PC-9 (cell line): ENCODE data around the gene SKI. TPM values are rescaled to one million over a fixed set of nuclear protein-coding genes. Genes with fewer than 3 reads are reported as not detected.

Source experiments
- BruUV-seq: library from RNA; stranded (reverse); fragments of 400-500 nt; replicated peaks from 2 replicates; lab custom pipeline; 2021; lab: Mats Ljungman, UMichigan
- CTCF ChIA-PET: fragments of 300-600 bp; sonication (Branson Sonifier 250); formaldehyde crosslinking; loops from one replicate; lab custom pipeline; 2022; ENCODE audit warnings: antibody characterized with exemption; lab: Charles Lee
- POLR2A ChIA-PET: fragments of 300-600 bp; sonication (Branson Sonifier 250); formaldehyde crosslinking; loops from one replicate; lab custom pipeline; 2022; ENCODE audit warnings: antibody characterized with exemption; ENCODE audit not compliant: unreplicated experiment; lab: Charles Lee
- DNase-seq, 2 experiments: peaks; one replicate each; pipeline versions ENCODE4 v3.0.0 to v3.0.0-alpha.2; 2015 to 2022; ENCODE audit warnings: mixed read lengths in 1 of 2
- H2AFZ ChIP-seq: fragments of 200-600 bp; sonication (generic); 2 replicates; pipeline ENCODE4 v1.8.1; 2017; ENCODE audit warnings: antibody characterized with exemption
- H3F3A ChIP-seq: fragments of 200-600 bp; sonication (generic); 2 replicates; pipeline ENCODE4 v1.8.1; 2017; ENCODE audit warnings: antibody characterized with exemption, mild to moderate bottlenecking, low read depth; ENCODE audit not compliant: insufficient read depth
- H3K27ac ChIP-seq: fragments of 200-600 bp; sonication (generic); 2 replicates; pipeline ENCODE4 v1.6.1; 2016; ENCODE audit warnings: mixed run types
- H3K27me3 ChIP-seq: fragments of 200-600 bp; sonication (generic); 2 replicates; pipeline ENCODE4 v1.6.1; 2016; ENCODE audit warnings: low read depth, mixed run types; ENCODE audit not compliant: insufficient read depth
- H3K36me3 ChIP-seq: fragments of 200-600 bp; sonication (generic); 2 replicates; pipeline ENCODE4 v1.6.1; 2016; ENCODE audit warnings: low read depth, mixed run types
- H3K4me1 ChIP-seq: fragments of 200-600 bp; sonication (generic); replicated peaks from 2 replicates; pipeline ENCODE4 v1.6.1; 2016; ENCODE audit warnings: mixed run types; ENCODE audit not compliant: insufficient read depth
- H3K4me2 ChIP-seq: fragments of 200-600 bp; sonication (generic); 2 replicates; pipeline ENCODE4 v1.6.1; 2017; ENCODE audit warnings: mixed run types
- H3K4me3 ChIP-seq: fragments of 200-600 bp; sonication (generic); 2 replicates; pipeline ENCODE4 v1.6.1; 2016; ENCODE audit warnings: mixed run types
- H3K79me2 ChIP-seq: fragments of 200-600 bp; sonication (generic); 2 replicates; pipeline ENCODE4 v1.6.1; 2017; ENCODE audit warnings: low read depth, mixed run types
- H3K9me2 ChIP-seq: fragments of 200-600 bp; sonication (generic); 2 replicates; pipeline ENCODE4 v1.8.1; 2017; ENCODE audit warnings: mild to moderate bottlenecking; ENCODE audit not compliant: insufficient read depth
- H3K9me3 ChIP-seq: fragments of 200-600 bp; sonication (generic); 2 replicates; pipeline ENCODE4 v1.8.1; 2016; ENCODE audit warnings: low read depth; ENCODE audit not compliant: insufficient read depth
- H4K20me1 ChIP-seq: fragments of 200-600 bp; sonication (generic); 2 replicates; pipeline ENCODE4 v1.8.1; 2017; ENCODE audit not compliant: insufficient read depth
- EZH2 ChIP-seq: fragments of 200-600 bp; sonication (generic); IDR thresholded peaks from 2 replicates; pipeline ENCODE4 v1.8.0; 2017; ENCODE audit warnings: antibody characterized with exemption, low read depth
- intact Hi-C: fragments of 100-400 bp; cut with micrococcal nuclease; formaldehyde crosslinking; loops from one replicate; pipeline ENCODE4 v1.10.0; 2022; ENCODE audit not compliant: unreplicated experiment
- total RNA-seq: library from RNA; stranded (reverse); gene quantifications from 2 replicates; pipeline ENCODE4 v1.2.3, GENCODE V29; 2021
- TF ChIP-seq, protein P1 (sequence below): fragments of 200-600 bp; sonication (generic); conservative IDR thresholded peaks from 2 replicates; pipeline ENCODE4 v1.6.1; 2017; ENCODE audit warnings: mixed run types, antibody characterized with exemption, mild to moderate bottlenecking, moderate library complexity

Gene SKI
- total RNA-seq, 1 experiment from 2014 or later: 36.2 TPM

DNA sequence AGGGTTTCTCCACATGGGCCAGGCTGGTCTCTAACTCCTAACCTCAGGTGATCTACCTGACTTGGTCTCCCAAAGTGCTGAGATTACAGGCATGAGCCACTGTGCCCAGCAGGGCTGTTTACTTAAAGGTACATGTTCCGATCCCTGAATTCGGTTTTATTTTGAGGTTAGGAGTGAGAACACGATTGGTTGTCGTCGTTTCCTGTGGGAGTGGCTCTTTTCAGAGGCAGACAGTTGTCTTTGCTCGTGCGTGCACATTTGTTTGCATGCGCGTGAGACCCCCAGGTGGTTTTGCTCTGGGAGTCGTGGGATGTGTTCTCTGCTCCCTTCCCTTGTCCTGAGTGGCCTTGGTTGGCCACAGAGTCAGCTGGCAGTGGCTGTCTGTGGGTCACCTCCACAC is 60.2 kb downstream of the SKI start:
- POLR2A ChIA-PET: no interaction called here
- H4K20me1 ChIP-seq: peaks cover 70% of the 10 kb centered on the region

DNA sequence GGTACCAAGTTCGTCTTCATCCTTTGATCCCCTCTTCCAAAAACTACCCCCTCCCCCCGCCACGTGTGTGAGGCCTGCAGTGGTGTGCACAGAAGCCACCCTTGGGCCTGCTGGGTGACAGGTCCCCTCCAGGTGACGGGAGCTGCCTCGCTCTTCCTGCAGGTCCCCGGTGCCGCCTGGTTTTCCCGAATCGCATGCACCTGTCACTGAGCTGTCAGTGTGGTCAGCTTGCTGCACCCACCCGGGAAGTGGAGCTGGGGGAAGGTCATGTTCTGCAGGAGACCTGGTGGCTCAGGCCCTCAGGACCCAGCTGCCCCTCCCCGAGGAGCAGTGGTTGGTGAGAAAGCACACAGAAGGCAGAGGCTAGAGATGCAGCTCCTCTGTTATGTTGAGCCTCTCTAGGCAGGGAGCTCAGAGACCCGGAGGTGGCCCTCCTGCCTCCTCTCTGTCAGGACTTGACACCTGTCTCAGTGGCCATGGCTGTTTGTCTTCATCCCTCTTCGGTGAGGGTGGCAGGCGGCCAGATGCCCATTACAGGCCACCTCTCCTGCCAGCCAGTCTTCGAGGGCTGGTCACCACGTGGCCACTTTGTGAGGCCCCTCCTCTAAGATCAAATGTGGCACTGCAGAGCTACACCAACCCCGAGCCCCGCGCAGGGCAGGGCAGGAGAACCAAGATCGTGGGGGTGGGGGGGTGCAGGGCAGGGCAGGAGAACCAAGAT is 60.9 kb downstream of the SKI start:
- Histone ChIP-seq H3K4me3 (no peak overlapping the region), H3K4me1 (peaks cover 34% of the 10 kb centered on the region), H2AFZ (no peak overlapping the region), H3K27me3 (no peaks in the 10 kb centered on the region), H3F3A (peaks cover 31% of the 10 kb centered on the region), H3K27ac (no peak overlapping the region), H3K4me2 (no peak overlapping the region), H3K79me2 (peaks cover 75% of the 10 kb centered on the region), H3K9me2 (no peaks in the 10 kb centered on the region), H3K9me3 (no peaks in the 10 kb centered on the region), H3K36me3 (no peaks in the 10 kb centered on the region), H4K20me1 (peaks cover 68% of the 10 kb centered on the region)
- ChIA-PET POLR2A (no interaction called here), CTCF (no interaction called here)
- TF ChIP-seq, protein P1, sequence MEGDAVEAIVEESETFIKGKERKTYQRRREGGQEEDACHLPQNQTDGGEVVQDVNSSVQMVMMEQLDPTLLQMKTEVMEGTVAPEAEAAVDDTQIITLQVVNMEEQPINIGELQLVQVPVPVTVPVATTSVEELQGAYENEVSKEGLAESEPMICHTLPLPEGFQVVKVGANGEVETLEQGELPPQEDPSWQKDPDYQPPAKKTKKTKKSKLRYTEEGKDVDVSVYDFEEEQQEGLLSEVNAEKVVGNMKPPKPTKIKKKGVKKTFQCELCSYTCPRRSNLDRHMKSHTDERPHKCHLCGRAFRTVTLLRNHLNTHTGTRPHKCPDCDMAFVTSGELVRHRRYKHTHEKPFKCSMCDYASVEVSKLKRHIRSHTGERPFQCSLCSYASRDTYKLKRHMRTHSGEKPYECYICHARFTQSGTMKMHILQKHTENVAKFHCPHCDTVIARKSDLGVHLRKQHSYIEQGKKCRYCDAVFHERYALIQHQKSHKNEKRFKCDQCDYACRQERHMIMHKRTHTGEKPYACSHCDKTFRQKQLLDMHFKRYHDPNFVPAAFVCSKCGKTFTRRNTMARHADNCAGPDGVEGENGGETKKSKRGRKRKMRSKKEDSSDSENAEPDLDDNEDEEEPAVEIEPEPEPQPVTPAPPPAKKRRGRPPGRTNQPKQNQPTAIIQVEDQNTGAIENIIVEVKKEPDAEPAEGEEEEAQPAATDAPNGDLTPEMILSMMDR: no peak
- no peak for TF ChIP-seq EZH2
- BruUV-seq: no TSS peak
- DNase-seq: no peak
- intact Hi-C loops: no loop called here

More for the DNA sequence above, 60.2 kb downstream of the SKI start:
- no peak overlapping the region for H3K4me2 ChIP-seq
- H3K27ac ChIP-seq: no peak overlapping the region
- no peaks in the 10 kb centered on the region for H3K36me3 ChIP-seq
- no peaks in the 10 kb centered on the region for H3K9me2 ChIP-seq
- no peak overlapping the region for H3K4me3 ChIP-seq
- peaks cover 69% of the 10 kb centered on the region for H3K79me2 ChIP-seq
- H3K27me3 ChIP-seq: no peaks in the 10 kb centered on the region
- BruUV-seq: no TSS peak
- DNase-seq: no peak
- no peaks in the 10 kb centered on the region for H3K9me3 ChIP-seq
- peaks cover 34% of the 10 kb centered on the region for H3K4me1 ChIP-seq
- intact Hi-C loops: no loop called here
- CTCF ChIA-PET: interaction anchor here (0.6 kb wide), 1 partner anchor 69 kb away, joined by 4 read pairs; no protein-coding TSS in a partner anchor
- TF ChIP-seq EZH2: no peak
- TF ChIP-seq, protein P1: no peak
- H2AFZ ChIP-seq: no peak overlapping the region
- H3F3A ChIP-seq: peaks cover 31% of the 10 kb centered on the region

DNA sequence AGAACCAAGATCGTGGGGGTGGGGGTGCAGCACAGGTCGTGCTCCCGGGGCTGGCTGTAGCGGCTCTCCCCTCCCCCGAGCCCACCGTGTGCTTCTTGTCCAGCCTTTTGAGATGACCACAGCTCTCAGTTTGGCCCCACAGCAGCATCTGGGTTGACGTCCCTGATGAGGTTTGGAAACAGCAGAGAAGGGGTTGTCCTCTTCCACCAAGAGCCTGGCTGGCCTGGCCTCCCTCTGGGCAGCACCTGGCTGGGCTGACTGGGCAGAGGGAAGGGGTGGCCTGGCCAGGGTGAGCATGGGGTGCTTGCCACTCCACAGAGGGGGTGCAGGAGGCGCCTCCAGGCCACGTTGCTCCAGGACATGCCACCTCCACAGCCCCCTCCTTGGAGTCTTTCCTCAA is 61.5 kb downstream of the SKI start:
- no peaks in the 10 kb centered on the region for H3K9me2 ChIP-seq
- H3K27ac ChIP-seq: 0 out of 2 replicates have a peak overlapping the region, but pooled peaks have one; percentile 78
- no peaks in the 10 kb centered on the region for H3K27me3 ChIP-seq
- H2AFZ ChIP-seq: no peak overlapping the region
- H3K9me3 ChIP-seq: no peaks in the 10 kb centered on the region
- peaks cover 31% of the 10 kb centered on the region for H3F3A ChIP-seq
- CTCF ChIA-PET: no interaction called here
- H4K20me1 ChIP-seq: peaks cover 68% of the 10 kb centered on the region
- H3K36me3 ChIP-seq: no peaks in the 10 kb centered on the region
- H3K79me2 ChIP-seq: peaks cover 78% of the 10 kb centered on the region
- BruUV-seq: no TSS peak
- intact Hi-C loops: loop anchor here (1.0 to 5.0 kb wide), 2 partner anchors 55 to 77 kb away; no protein-coding TSS in a partner anchor
- peaks cover 34% of the 10 kb centered on the region for H3K4me1 ChIP-seq
- H3K4me3 ChIP-seq: no peak overlapping the region
- no peak for DNase-seq
- POLR2A ChIA-PET: no interaction called here
- H3K4me2 ChIP-seq: peak overlapping the region; percentile 99
- TF ChIP-seq, protein P1: no peak
- no peak for TF ChIP-seq EZH2
